ENCODE measurements around the gene HSPA12B. TPM values are rescaled to one million over a fixed set of nuclear protein-coding genes. Genes with fewer than 3 reads are reported as not detected.

HSPA12B gene
- total and polyA plus RNA-seq, 2 of the 13 experiments (the other 11 are each of a cell fraction or from before 2014, with no cell fraction given), result 0.01 TPM; not detected in 1

DNA sequence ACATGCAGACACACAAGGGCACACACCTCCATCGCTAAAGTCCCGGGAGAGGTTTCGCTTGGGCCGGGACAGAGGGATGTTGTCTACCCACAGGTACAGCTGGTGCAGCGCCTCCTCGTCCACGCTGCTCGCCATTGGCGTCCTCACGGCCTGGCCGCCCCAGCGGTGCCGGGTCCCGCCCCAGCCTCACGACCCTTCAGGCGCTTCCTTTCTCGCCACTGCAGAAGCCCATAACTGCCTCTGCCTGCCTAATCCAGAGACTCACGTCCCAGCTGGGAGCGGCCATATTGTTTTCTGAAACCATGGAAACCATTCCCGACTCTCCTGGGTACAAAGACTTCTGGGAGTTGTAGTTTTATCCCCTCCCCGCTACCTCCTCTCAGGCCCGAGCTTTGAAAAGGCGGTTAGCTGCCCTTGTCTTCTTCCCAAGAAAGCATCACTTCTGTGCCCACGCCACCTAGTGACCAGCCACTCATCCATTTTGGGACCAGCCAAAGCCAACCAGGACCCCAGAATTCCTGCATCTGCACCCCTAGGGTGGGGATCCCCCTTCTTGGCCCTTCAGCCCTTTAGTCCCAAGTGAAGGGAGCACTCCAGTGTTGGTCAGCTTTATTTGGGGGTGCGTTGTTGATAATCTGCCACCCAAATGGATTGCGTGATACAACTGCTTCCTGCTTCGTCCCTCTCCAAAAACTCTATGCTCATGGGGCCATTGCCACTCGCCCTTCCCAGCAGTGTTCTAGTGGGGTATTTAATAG, 48.8 kb downstream of the HSPA12B start, which contains the start of gene SPEF1 (continued):
- TF ChIP-seq SNAI1 (CRISPR knock-in tag; IDR thresholded peaks at IDR 0.05; ENCODE audit: borderline replicate concordance) (no peak), MIXL1 (CRISPR knock-in tag; IDR thresholded peaks at IDR 0.05) (peak; percentile 62; the same call in 1 of the 2 replicates), ZNF382 (CRISPR knock-in tag; IDR thresholded peaks at IDR 0.05; ENCODE audit: borderline replicate concordance) (no peak), MAFF (IDR thresholded peaks at IDR 0.05; ENCODE audit: low read depth, low read length) (no peak), SMARCC2 (IDR thresholded peaks at IDR 0.05) (no peak), IRF9 (CRISPR knock-in tag; IDR thresholded peaks at IDR 0.05; ENCODE audit: borderline replicate concordance) (peak; percentile 65; the same call in 1 of the 2 replicates), ZNF749 (CRISPR knock-in tag; IDR thresholded peaks at IDR 0.05; ENCODE audit: borderline replicate concordance) (no peak), AKAP8 (CRISPR knock-in tag; IDR thresholded peaks at IDR 0.05) (peak; percentile 52; the same call in 1 of the 2 replicates), ZNF619 (CRISPR knock-in tag; IDR thresholded peaks at IDR 0.05) (no peak), TEAD2 (CRISPR knock-in tag; IDR thresholded peaks at IDR 0.05) (no peak), TCF7 (IDR thresholded peaks at IDR 0.05; ENCODE audit: low read depth) (no peak), ZNF7 (CRISPR knock-in tag; IDR thresholded peaks at IDR 0.05) (no peak), ADNP (CRISPR knock-in tag; IDR thresholded peaks at IDR 0.05) (no peak), ZNF816 (CRISPR knock-in tag; IDR thresholded peaks at IDR 0.05; ENCODE audit: borderline replicate concordance) (no peak), ZNF790 (CRISPR knock-in tag; IDR thresholded peaks at IDR 0.05; ENCODE audit: borderline replicate concordance) (no peak), SMAD3 (CRISPR knock-in tag; IDR thresholded peaks at IDR 0.05) (0 out of 2 replicates have a peak, but pooled peaks have one; percentile 69), KDM5B (CRISPR knock-in tag; IDR thresholded peaks at IDR 0.05; ENCODE audit: borderline replicate concordance) (peak; percentile 79; the same call in 1 of the 2 replicates), ETV5 (CRISPR knock-in tag; IDR thresholded peaks at IDR 0.05; ENCODE audit: borderline replicate concordance) (no peak), CHCHD3 (CRISPR knock-in tag; IDR thresholded peaks at IDR 0.05) (no peak), RBM39 (IDR thresholded peaks at IDR 0.05; ENCODE audit: low read depth, low read length, poor library complexity, severe bottlenecking) (no peak), RNF219 (CRISPR knock-in tag; IDR thresholded peaks at IDR 0.05) (no peak), PHF21A (CRISPR knock-in tag; IDR thresholded peaks at IDR 0.05) (no peak)
- TF ChIP-seq, protein P1, sequence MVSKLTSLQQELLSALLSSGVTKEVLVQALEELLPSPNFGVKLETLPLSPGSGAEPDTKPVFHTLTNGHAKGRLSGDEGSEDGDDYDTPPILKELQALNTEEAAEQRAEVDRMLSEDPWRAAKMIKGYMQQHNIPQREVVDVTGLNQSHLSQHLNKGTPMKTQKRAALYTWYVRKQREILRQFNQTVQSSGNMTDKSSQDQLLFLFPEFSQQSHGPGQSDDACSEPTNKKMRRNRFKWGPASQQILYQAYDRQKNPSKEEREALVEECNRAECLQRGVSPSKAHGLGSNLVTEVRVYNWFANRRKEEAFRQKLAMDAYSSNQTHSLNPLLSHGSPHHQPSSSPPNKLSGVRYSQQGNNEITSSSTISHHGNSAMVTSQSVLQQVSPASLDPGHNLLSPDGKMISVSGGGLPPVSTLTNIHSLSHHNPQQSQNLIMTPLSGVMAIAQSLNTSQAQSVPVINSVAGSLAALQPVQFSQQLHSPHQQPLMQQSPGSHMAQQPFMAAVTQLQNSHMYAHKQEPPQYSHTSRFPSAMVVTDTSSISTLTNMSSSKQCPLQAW (CRISPR knock-in tag; IDR thresholded peaks at IDR 0.05), result peak; percentile 91

All from HepG2 (cell line).